OCI-LY1 (cell line): ENCODE results near the gene UBQLN4.

Experiments
- H2AFZ ChIP-seq: fragments of 200-600 bp; sonication (generic), shearing (Covaris generic); 2 replicates; pipeline ENCODE4 v1.6.0; 2014; ENCODE audit warnings: antibody characterized with exemption, mild to moderate bottlenecking, low read length
- H3F3A ChIP-seq: fragments of 200-600 bp; sonication (generic), shearing (Covaris generic); 2 replicates; pipeline ENCODE4 v1.6.0; 2014; ENCODE audit warnings: mild to moderate bottlenecking, antibody characterized with exemption, low read length, moderate library complexity; ENCODE audit not compliant: insufficient read depth
- H3K27ac ChIP-seq: fragments of 200-600 bp; sonication (generic); 2 replicates; pipeline ENCODE4 v1.5.1; 2014; ENCODE audit warnings: low read length, mixed run types, mild to moderate bottlenecking, low read depth; ENCODE audit not compliant: poor library complexity, severe bottlenecking
- H3K27me3 ChIP-seq: fragments of 200-600 bp; sonication (generic); 2 replicates; pipeline ENCODE4 v1.6.0; 2014; ENCODE audit warnings: antibody characterized with exemption, mild to moderate bottlenecking, low read length, moderate library complexity; ENCODE audit not compliant: insufficient read depth
- H3K36me3 ChIP-seq: fragments of 200-600 bp; sonication (generic); 2 replicates; pipeline ENCODE4 v1.6.1; 2014; ENCODE audit warnings: mild to moderate bottlenecking, antibody characterized with exemption, low read length, moderate library complexity, mixed read lengths; ENCODE audit not compliant: insufficient read depth
- H3K4me1 ChIP-seq: fragments of 200-600 bp; sonication (generic); 2 replicates; pipeline ENCODE4 v1.5.1; 2014; ENCODE audit warnings: mild to moderate bottlenecking, low read length, moderate library complexity; ENCODE audit not compliant: insufficient read depth, severe bottlenecking
- H3K4me2 ChIP-seq: fragments of 200-600 bp; sonication (generic), shearing (Covaris generic); 2 replicates; pipeline ENCODE4 v1.6.1; 2014; ENCODE audit warnings: low read length
- H3K4me3 ChIP-seq: fragments of 200-600 bp; sonication (generic); 2 replicates; pipeline ENCODE4 v1.5.1; 2014; ENCODE audit warnings: low read length, low read depth, mild to moderate bottlenecking, mixed read lengths; ENCODE audit not compliant: poor library complexity, severe bottlenecking
- H3K79me2 ChIP-seq: fragments of 200-600 bp; shearing (Covaris generic); 2 replicates; pipeline ENCODE4 v1.6.1; 2016; ENCODE audit warnings: mixed run types, low read length, mixed read lengths; ENCODE audit not compliant: insufficient read depth
- H3K9ac ChIP-seq: fragments of 200-600 bp; sonication (generic), shearing (Covaris generic); 2 replicates; pipeline ENCODE4 v1.6.1; 2014; ENCODE audit warnings: mild to moderate bottlenecking, low read length, mixed read lengths
- H3K9me2 ChIP-seq: fragments of 200-600 bp; sonication (generic), shearing (Covaris generic); 2 replicates; pipeline ENCODE4 v1.6.1; 2014; ENCODE audit warnings: low read depth, mild to moderate bottlenecking, low read length, mixed read lengths
- H3K9me3 ChIP-seq: fragments of 200-600 bp; shearing (Covaris generic); 2 replicates; pipeline ENCODE4 v1.6.1; 2014; ENCODE audit warnings: low read length, mixed read lengths
- H4K20me1 ChIP-seq: fragments of 200-600 bp; sonication (generic), shearing (Covaris generic); 2 replicates; pipeline ENCODE4 v1.6.0; 2016; ENCODE audit warnings: mild to moderate bottlenecking, low read length; ENCODE audit not compliant: insufficient read depth
- CTCF ChIP-seq: fragments of 200-600 bp; sonication (generic), shearing (Covaris generic); IDR thresholded peaks from 2 replicates; pipeline ENCODE4 v1.5.1; 2017; ENCODE audit warnings: mild to moderate bottlenecking, antibody characterized with exemption, low read length, moderate library complexity, mixed read lengths
- EZH2 ChIP-seq: fragments of 200-600 bp; sonication (generic), shearing (Covaris generic); IDR thresholded peaks from 2 replicates; pipeline ENCODE4 v1.8.0; 2017; ENCODE audit warnings: borderline replicate concordance, mixed run types, mild to moderate bottlenecking, antibody characterized with exemption, low read length, moderate library complexity, mixed read lengths

The UBQLN4 gene

GRCh38 chr1:156070548-156070947 lies 16.9 kb upstream of the UBQLN4 start:
- Histone ChIP-seq H3K9ac (no peak overlapping the region), H3K27ac (no peak overlapping the region), H3K9me2 (no peaks in the 10 kb centered on the region), H4K20me1 (no peaks in the 10 kb centered on the region), H2AFZ (no peak overlapping the region), H3K27me3 (no peaks in the 10 kb centered on the region), H3K36me3 (no peaks in the 10 kb centered on the region), H3K4me3 (no peak overlapping the region), H3K9me3 (no peaks in the 10 kb centered on the region), H3K79me2 (no peaks in the 10 kb centered on the region), H3F3A (no peaks in the 10 kb centered on the region), H3K4me2 (no peak overlapping the region), H3K4me1 (peaks cover 6% of the 10 kb centered on the region)
- TF ChIP-seq CTCF (no peak), EZH2 (no peak)

GRCh38 chr1:156069490-156070455 lies 16.2 kb upstream of the UBQLN4 start:
- no peak overlapping the region for H3K27ac ChIP-seq
- H3K27me3 ChIP-seq = no peaks in the 10 kb centered on the region
- no peaks in the 10 kb centered on the region for H3K79me2 ChIP-seq
- TF ChIP-seq EZH2 (no peak), CTCF (no peak)
- H3K9ac ChIP-seq = no peak overlapping the region
- H3K4me3 ChIP-seq = no peak overlapping the region
- H3K9me2 ChIP-seq = no peaks in the 10 kb centered on the region
- H3K9me3 ChIP-seq = no peaks in the 10 kb centered on the region
- no peaks in the 10 kb centered on the region for H3K36me3 ChIP-seq
- no peaks in the 10 kb centered on the region for H3F3A ChIP-seq
- peaks cover under 1% of the 10 kb centered on the region for H3K4me1 ChIP-seq
- H2AFZ ChIP-seq = no peak overlapping the region
- H3K4me2 ChIP-seq = no peak overlapping the region
- H4K20me1 ChIP-seq = no peaks in the 10 kb centered on the region

GRCh38 chr1:156067262-156067661 lies 13.7 kb upstream of the UBQLN4 start:
- Histone ChIP-seq H4K20me1 (no peaks in the 10 kb centered on the region), H2AFZ (no peak overlapping the region), H3K4me3 (no peak overlapping the region), H3K36me3 (no peaks in the 10 kb centered on the region), H3F3A (no peaks in the 10 kb centered on the region), H3K27me3 (no peaks in the 10 kb centered on the region), H3K79me2 (no peaks in the 10 kb centered on the region), H3K27ac (no peak overlapping the region), H3K9ac (no peak overlapping the region), H3K4me2 (no peak overlapping the region), H3K4me1 (no peaks in the 10 kb centered on the region), H3K9me2 (no peaks in the 10 kb centered on the region), H3K9me3 (no peaks in the 10 kb centered on the region)
- TF ChIP-seq EZH2 (no peak), CTCF (no peak)
